ENCODE data around the gene INTS6.

The INTS6 gene

DNA sequence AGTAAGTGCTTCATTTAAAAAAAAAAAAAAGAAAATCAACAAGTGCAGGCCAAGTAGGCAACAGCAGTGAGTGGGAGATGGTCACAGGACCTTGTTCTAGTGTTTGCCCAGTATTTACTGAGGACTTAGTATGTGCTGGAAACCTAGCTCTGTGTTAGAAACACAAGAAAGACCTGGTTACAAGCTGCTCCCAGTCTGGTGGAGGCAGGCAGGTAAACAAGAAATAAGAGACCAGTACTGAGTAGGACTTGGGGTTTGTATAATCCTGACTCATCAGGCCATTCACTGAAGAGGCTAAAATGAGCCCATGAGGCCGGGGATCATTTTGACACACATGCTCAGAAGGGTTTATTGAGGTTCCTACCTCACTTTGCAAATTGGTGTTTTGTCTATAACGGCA is 134.8 kb downstream of the INTS6 start (continued):
- TF ChIP-seq, protein P1, sequence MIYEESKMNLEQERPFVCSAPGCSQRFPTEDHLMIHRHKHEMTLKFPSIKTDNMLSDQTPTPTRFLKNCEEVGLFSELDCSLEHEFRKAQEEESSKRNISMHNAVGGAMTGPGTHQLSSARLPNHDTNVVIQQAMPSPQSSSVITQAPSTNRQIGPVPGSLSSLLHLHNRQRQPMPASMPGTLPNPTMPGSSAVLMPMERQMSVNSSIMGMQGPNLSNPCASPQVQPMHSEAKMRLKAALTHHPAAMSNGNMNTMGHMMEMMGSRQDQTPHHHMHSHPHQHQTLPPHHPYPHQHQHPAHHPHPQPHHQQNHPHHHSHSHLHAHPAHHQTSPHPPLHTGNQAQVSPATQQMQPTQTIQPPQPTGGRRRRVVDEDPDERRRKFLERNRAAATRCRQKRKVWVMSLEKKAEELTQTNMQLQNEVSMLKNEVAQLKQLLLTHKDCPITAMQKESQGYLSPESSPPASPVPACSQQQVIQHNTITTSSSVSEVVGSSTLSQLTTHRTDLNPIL (CRISPR knock-in tag; IDR thresholded peaks at IDR 0.05; ENCODE audit: low read depth), result no peak
- TF ChIP-seq RARB (CRISPR knock-in tag; IDR thresholded peaks at IDR 0.05), result no peak
- TF ChIP-seq GLIS3 (CRISPR knock-in tag; IDR thresholded peaks at IDR 0.05), result no peak
- no peak for TF ChIP-seq ISL1 (CRISPR knock-in tag; IDR thresholded peaks at IDR 0.05)
- TF ChIP-seq, protein P2, sequence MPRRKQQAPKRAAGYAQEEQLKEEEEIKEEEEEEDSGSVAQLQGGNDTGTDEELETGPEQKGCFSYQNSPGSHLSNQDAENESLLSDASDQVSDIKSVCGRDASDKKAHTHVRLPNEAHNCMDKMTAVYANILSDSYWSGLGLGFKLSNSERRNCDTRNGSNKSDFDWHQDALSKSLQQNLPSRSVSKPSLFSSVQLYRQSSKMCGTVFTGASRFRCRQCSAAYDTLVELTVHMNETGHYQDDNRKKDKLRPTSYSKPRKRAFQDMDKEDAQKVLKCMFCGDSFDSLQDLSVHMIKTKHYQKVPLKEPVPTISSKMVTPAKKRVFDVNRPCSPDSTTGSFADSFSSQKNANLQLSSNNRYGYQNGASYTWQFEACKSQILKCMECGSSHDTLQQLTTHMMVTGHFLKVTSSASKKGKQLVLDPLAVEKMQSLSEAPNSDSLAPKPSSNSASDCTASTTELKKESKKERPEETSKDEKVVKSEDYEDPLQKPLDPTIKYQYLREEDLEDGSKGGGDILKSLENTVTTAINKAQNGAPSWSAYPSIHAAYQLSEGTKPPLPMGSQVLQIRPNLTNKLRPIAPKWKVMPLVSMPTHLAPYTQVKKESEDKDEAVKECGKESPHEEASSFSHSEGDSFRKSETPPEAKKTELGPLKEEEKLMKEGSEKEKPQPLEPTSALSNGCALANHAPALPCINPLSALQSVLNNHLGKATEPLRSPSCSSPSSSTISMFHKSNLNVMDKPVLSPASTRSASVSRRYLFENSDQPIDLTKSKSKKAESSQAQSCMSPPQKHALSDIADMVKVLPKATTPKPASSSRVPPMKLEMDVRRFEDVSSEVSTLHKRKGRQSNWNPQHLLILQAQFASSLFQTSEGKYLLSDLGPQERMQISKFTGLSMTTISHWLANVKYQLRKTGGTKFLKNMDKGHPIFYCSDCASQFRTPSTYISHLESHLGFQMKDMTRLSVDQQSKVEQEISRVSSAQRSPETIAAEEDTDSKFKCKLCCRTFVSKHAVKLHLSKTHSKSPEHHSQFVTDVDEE (CRISPR knock-in tag; IDR thresholded peaks at IDR 0.05), result no peak

DNA sequence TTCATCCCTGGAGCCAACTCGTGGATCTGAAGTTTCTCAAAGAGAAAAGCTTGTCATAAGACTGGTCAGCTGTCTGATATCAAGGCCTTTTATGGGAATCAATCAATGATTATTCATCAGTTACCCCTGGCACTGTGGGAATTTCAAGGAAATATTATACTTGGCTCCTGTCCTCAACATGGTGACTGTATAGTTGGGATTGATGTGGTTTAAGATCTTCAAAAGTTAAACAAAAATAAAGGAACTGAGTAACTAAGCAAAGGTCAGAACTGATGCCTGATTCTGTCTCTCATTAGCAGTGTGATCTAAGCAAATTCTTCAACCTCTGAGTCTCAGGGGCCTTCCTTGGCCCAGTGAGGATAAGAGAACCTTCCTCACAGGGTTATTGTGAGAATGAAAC is 135.6 kb downstream of the INTS6 start:
- no peak for TF ChIP-seq ZC3H10 (CRISPR knock-in tag; IDR thresholded peaks at IDR 0.05)
- TF ChIP-seq, protein P1 (CRISPR knock-in tag; IDR thresholded peaks at IDR 0.05; ENCODE audit: low read depth), result no peak
- TF ChIP-seq ZNF565 (CRISPR knock-in tag; conservative IDR thresholded peaks at IDR 0.05; ENCODE audit: low read depth), result no peak
- TF ChIP-seq ZFP3 (CRISPR knock-in tag; IDR thresholded peaks at IDR 0.05), result no peak
- no peak for TF ChIP-seq PPARA (CRISPR knock-in tag; IDR thresholded peaks at IDR 0.05; ENCODE audit: borderline replicate concordance)
- no peak for TF ChIP-seq ZNF70 (CRISPR knock-in tag; IDR thresholded peaks at IDR 0.05)
- TF ChIP-seq TCF4 (CRISPR knock-in tag; IDR thresholded peaks at IDR 0.05; ENCODE audit: borderline replicate concordance), result no peak
- TF ChIP-seq BACH2 (CRISPR knock-in tag; IDR thresholded peaks at IDR 0.05; ENCODE audit: borderline replicate concordance), result no peak
- TF ChIP-seq ARNTL (CRISPR knock-in tag; IDR thresholded peaks at IDR 0.05; ENCODE audit: borderline replicate concordance, low read depth), result no peak
- TF ChIP-seq, protein P3, sequence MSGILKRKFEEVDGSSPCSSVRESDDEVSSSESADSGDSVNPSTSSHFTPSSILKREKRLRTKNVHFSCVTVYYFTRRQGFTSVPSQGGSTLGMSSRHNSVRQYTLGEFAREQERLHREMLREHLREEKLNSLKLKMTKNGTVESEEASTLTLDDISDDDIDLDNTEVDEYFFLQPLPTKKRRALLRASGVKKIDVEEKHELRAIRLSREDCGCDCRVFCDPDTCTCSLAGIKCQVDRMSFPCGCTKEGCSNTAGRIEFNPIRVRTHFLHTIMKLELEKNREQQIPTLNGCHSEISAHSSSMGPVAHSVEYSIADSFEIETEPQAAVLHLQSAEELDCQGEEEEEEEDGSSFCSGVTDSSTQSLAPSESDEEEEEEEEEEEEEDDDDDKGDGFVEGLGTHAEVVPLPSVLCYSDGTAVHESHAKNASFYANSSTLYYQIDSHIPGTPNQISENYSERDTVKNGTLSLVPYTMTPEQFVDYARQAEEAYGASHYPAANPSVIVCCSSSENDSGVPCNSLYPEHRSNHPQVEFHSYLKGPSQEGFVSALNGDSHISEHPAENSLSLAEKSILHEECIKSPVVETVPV (CRISPR knock-in tag; IDR thresholded peaks at IDR 0.05), result no peak
- no peak for TF ChIP-seq SNAI2 (CRISPR knock-in tag; IDR thresholded peaks at IDR 0.05)
- TF ChIP-seq, protein P4, sequence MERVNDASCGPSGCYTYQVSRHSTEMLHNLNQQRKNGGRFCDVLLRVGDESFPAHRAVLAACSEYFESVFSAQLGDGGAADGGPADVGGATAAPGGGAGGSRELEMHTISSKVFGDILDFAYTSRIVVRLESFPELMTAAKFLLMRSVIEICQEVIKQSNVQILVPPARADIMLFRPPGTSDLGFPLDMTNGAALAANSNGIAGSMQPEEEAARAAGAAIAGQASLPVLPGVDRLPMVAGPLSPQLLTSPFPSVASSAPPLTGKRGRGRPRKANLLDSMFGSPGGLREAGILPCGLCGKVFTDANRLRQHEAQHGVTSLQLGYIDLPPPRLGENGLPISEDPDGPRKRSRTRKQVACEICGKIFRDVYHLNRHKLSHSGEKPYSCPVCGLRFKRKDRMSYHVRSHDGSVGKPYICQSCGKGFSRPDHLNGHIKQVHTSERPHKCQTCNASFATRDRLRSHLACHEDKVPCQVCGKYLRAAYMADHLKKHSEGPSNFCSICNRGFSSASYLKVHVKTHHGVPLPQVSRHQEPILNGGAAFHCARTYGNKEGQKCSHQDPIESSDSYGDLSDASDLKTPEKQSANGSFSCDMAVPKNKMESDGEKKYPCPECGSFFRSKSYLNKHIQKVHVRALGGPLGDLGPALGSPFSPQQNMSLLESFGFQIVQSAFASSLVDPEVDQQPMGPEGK (CRISPR knock-in tag; IDR thresholded peaks at IDR 0.05; ENCODE audit: borderline replicate concordance), result no peak
- no peak for TF ChIP-seq ISL1 (CRISPR knock-in tag; IDR thresholded peaks at IDR 0.05)
- TF ChIP-seq, protein P5, sequence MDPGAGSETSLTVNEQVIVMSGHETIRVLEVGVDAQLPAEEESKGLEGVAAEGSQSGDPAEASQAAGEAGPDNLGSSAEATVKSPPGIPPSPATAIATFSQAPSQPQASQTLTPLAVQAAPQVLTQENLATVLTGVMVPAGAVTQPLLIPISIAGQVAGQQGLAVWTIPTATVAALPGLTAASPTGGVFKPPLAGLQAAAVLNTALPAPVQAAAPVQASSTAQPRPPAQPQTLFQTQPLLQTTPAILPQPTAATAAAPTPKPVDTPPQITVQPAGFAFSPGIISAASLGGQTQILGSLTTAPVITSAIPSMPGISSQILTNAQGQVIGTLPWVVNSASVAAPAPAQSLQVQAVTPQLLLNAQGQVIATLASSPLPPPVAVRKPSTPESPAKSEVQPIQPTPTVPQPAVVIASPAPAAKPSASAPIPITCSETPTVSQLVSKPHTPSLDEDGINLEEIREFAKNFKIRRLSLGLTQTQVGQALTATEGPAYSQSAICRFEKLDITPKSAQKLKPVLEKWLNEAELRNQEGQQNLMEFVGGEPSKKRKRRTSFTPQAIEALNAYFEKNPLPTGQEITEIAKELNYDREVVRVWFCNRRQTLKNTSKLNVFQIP (CRISPR knock-in tag; IDR thresholded peaks at IDR 0.05; ENCODE audit: borderline replicate concordance, low read depth), result no peak
- no peak for TF ChIP-seq ZFP30 (CRISPR knock-in tag; IDR thresholded peaks at IDR 0.05)
- no peak for TF ChIP-seq OSR1 (CRISPR knock-in tag; IDR thresholded peaks at IDR 0.05)
- no peak for ATAC-seq

DNA sequence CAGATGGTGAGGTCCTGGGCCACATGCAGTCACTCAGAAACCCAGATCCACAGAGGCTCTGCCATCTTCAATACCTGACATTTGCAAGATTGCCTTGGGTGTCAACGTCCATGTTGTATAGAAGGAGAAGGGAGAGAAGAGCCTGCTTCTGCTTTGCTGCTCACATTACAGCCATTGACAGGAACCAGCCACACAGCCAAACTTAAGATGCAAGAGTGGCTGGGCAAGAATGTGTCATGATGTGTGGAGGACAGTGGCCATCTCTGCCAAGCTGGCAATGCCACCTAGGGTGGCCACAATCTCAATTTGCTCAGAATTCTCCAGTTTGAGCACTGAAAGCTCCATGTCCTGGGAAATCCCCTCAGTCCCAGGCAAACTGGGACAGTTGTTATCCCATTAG is 139.2 kb downstream of the INTS6 start:
- no peak for ATAC-seq
- TF ChIP-seq RARB (CRISPR knock-in tag; IDR thresholded peaks at IDR 0.05) (no peak), PPARA (CRISPR knock-in tag; IDR thresholded peaks at IDR 0.05; ENCODE audit: borderline replicate concordance) (no peak), ZNF565 (CRISPR knock-in tag; conservative IDR thresholded peaks at IDR 0.05; ENCODE audit: low read depth) (no peak), BACH2 (CRISPR knock-in tag; IDR thresholded peaks at IDR 0.05; ENCODE audit: borderline replicate concordance) (no peak), CSDC2 (CRISPR knock-in tag; IDR thresholded peaks at IDR 0.05) (no peak), ZFP30 (CRISPR knock-in tag; IDR thresholded peaks at IDR 0.05) (no peak), ZFP3 (CRISPR knock-in tag; IDR thresholded peaks at IDR 0.05) (no peak), TCF4 (CRISPR knock-in tag; IDR thresholded peaks at IDR 0.05; ENCODE audit: borderline replicate concordance) (no peak)
- TF ChIP-seq, protein P3 (CRISPR knock-in tag; IDR thresholded peaks at IDR 0.05), result no peak
- TF ChIP-seq, protein P4 (CRISPR knock-in tag; IDR thresholded peaks at IDR 0.05; ENCODE audit: borderline replicate concordance), result no peak
- TF ChIP-seq, protein P1 (CRISPR knock-in tag; IDR thresholded peaks at IDR 0.05; ENCODE audit: low read depth), result no peak
